Measurements from ENCODE around the gene ZNF831. TPM values are rescaled to one million over a fixed set of nuclear protein-coding genes. Genes with fewer than 3 reads are reported as not detected.

Gene ZNF831
- total RNA-seq, 1 donor from 2014 or later: not detected

- no peak overlapping the region for H3K4me3 Mint-ChIP-seq (ENCODE audit: low read depth)
- no peak for DNase-seq (ENCODE audit: low spot score, unreplicated experiment)
- peaks cover 15% of the 10 kb centered on the region for H3K27me3 Mint-ChIP-seq
- TF ChIP-seq, protein P1, sequence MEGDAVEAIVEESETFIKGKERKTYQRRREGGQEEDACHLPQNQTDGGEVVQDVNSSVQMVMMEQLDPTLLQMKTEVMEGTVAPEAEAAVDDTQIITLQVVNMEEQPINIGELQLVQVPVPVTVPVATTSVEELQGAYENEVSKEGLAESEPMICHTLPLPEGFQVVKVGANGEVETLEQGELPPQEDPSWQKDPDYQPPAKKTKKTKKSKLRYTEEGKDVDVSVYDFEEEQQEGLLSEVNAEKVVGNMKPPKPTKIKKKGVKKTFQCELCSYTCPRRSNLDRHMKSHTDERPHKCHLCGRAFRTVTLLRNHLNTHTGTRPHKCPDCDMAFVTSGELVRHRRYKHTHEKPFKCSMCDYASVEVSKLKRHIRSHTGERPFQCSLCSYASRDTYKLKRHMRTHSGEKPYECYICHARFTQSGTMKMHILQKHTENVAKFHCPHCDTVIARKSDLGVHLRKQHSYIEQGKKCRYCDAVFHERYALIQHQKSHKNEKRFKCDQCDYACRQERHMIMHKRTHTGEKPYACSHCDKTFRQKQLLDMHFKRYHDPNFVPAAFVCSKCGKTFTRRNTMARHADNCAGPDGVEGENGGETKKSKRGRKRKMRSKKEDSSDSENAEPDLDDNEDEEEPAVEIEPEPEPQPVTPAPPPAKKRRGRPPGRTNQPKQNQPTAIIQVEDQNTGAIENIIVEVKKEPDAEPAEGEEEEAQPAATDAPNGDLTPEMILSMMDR (IDR thresholded peaks at IDR 0.05; ENCODE audit: unreplicated experiment): no peak
- H3K27ac Mint-ChIP-seq: peak overlapping the region; percentile 73
- no peaks in the 10 kb centered on the region for H3K4me1 Mint-ChIP-seq (ENCODE audit: low read depth)
- H3K9me3 Mint-ChIP-seq (ENCODE audit: low read depth): no peaks in the 10 kb centered on the region
- no peaks in the 10 kb centered on the region for H3K36me3 Mint-ChIP-seq (ENCODE audit: insufficient read depth)
Observed at GRCh38 chr20:59141818-59142581, 21.6 kb upstream of the ZNF831 start.

DNA sequence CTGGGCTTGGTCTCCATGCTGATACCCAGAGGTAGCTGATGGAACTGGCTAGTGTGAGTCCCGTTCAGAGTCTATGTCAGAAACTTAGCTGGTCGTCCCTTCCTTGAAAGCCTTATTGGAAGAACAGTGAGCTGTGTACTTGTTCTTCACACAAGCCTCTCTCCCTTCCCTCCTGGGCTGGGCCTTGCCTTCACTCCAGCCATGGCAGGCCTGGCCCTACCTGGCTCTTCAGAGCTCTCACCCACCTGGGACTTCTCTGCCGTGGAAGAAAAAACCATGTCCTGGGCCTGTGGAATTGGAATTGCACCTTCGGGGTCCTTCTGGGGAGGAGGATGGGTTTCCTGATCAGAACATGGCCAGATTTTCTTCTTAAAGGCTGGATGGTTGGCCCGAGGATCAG is 20.3 kb upstream of the ZNF831 start:
- no peaks in the 10 kb centered on the region for H3K36me3 Mint-ChIP-seq (ENCODE audit: insufficient read depth)
- no peaks in the 10 kb centered on the region for H3K4me1 Mint-ChIP-seq (ENCODE audit: low read depth)
- H3K4me3 Mint-ChIP-seq (ENCODE audit: low read depth): no peak overlapping the region
- peaks cover 14% of the 10 kb centered on the region for H3K27me3 Mint-ChIP-seq
- no peak for DNase-seq (ENCODE audit: low spot score, unreplicated experiment)
- no peaks in the 10 kb centered on the region for H3K9me3 Mint-ChIP-seq (ENCODE audit: low read depth)
- H3K27ac Mint-ChIP-seq: no peak overlapping the region
- TF ChIP-seq, protein P1 (IDR thresholded peaks at IDR 0.05; ENCODE audit: unreplicated experiment): no peak

DNA sequence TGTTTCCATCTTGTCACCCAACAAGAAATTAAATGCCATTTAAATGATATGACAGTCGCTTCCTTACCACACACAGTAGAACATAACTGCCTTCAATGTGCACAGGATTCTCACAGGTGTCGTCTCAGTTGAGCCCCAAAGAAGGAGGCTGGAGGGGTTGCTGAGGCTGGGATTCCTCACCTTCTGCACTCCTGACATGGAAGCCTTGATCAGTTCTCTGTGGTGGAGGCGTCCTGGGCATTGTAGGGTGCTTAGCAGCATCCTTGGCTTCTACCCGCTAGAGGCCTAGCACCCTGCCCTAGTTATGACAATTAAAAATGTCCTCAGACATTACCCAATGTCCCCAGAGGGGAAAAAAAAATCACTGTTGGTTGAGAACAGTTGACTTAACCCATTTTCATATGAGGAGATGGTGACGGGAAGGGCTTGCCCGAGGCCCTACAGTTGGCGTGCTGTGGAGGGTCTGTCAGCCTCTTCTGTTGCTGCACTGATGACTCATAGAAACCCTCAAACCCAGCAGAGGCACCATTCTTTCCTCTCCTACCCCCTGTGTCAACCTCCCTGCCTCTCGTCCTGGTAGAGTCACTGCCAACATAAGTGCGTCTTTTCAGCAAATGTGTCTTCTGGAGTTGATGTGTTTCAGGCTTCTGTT is 19.3 kb upstream of the ZNF831 start:
- TF ChIP-seq, protein P1 (IDR thresholded peaks at IDR 0.05; ENCODE audit: unreplicated experiment): no peak
- H3K9me3 Mint-ChIP-seq (ENCODE audit: low read depth): no peaks in the 10 kb centered on the region
- H3K4me3 Mint-ChIP-seq (ENCODE audit: low read depth): no peak overlapping the region
- DNase-seq (ENCODE audit: low spot score, unreplicated experiment): no peak
- peaks cover 12% of the 10 kb centered on the region for H3K27me3 Mint-ChIP-seq
- no peaks in the 10 kb centered on the region for H3K36me3 Mint-ChIP-seq (ENCODE audit: insufficient read depth)
- no peak overlapping the region for H3K27ac Mint-ChIP-seq
- no peaks in the 10 kb centered on the region for H3K4me1 Mint-ChIP-seq (ENCODE audit: low read depth)

DNA sequence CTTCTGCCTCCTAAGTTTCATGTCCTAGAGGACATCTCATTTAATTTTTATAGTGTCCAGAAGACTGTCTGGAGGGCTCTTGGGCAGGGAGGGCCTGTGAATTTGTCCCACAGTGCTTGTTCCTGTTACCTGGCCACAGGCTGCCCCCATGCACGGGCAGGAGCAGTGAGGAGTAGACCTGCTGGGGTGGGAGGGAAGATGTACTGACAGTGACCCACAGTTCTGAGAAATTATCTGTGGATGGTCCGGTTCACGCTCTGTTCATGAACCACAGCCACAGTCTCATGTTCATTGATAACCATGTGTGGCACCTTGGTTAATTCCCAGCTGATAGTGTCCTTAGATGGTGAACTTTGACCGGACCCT is 18.8 kb upstream of the ZNF831 start:
- Mint-ChIP-seq H3K4me3 (ENCODE audit: low read depth) (no peak overlapping the region), H3K27ac (no peak overlapping the region), H3K9me3 (ENCODE audit: low read depth) (no peaks in the 10 kb centered on the region), H3K4me1 (ENCODE audit: low read depth) (no peaks in the 10 kb centered on the region), H3K27me3 (peaks cover 12% of the 10 kb centered on the region), H3K36me3 (ENCODE audit: insufficient read depth) (no peaks in the 10 kb centered on the region)
- no peak for DNase-seq (ENCODE audit: low spot score, unreplicated experiment)
- TF ChIP-seq, protein P1 (IDR thresholded peaks at IDR 0.05; ENCODE audit: unreplicated experiment): no peak

DNA sequence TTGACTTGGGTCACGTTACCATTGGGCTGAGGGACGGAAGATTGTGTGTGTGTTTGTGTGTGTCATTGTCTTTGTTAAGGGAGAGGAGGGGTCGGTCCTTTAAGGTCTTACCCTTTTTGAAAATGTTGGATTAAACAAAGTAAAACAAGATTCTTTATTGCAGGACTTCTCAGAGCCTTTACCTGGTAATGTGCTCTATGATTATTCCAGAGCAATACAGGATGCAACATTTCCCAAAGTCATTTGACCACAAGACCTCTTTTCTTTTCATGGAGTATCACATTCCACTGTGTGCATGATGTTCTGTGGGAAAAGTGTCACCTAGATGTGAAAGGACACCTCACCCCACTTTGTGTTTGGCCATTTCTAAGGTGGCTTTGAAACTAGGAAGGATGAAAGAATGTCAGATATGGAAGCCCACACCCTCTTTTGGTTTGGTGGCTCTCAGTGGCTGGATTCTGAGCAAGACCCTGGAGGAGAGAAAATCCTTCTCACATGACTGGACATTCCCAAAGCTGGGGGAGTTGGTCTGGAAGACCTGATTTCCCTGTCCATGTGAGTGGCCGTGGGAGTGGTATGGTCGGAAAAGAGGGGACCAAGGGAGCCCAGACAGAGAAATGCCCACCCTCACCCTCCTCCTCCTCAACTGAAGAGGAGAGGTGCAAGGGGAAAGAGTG is 18.2 kb upstream of the ZNF831 start:
- H3K4me3 Mint-ChIP-seq (ENCODE audit: low read depth): no peak overlapping the region

More for the DNA sequence above, 18.2 kb upstream of the ZNF831 start:
- Mint-ChIP-seq H3K36me3 (ENCODE audit: insufficient read depth) (no peaks in the 10 kb centered on the region), H3K27ac (no peak overlapping the region), H3K9me3 (ENCODE audit: low read depth) (no peaks in the 10 kb centered on the region), H3K27me3 (peaks cover 15% of the 10 kb centered on the region), H3K4me1 (ENCODE audit: low read depth) (no peaks in the 10 kb centered on the region)
- DNase-seq (ENCODE audit: low spot score, unreplicated experiment): no peak
- TF ChIP-seq, protein P1 (IDR thresholded peaks at IDR 0.05; ENCODE audit: unreplicated experiment): no peak

All from progenitor cell of endocrine pancreas (in vitro differentiated cells).